Right renal cortex interstitium (tissue), 3 donors: ENCODE measurements around the gene RBP3. TPM values are rescaled to one million over a fixed set of nuclear protein-coding genes. Genes with fewer than 3 reads are reported as not detected.

Experiments used
- DNase-seq, 3 donors: peaks; one replicate each; pipeline ENCODE4 v3.0.0-alpha.2; 2013; ENCODE audit warnings: low read depth in 3 of 3, low spot score in 2 of 3
- polyA plus RNA-seq, 3 donors: library from polyadenylated mRNA; unstranded; fragments of 120-200 nt; gene quantifications; one replicate each; pipeline ENCODE4 v1.2.1, GENCODE V29; 2013; ENCODE audit not compliant: insufficient read length in 3 of 3

RBP3 gene
- polyA plus RNA-seq, 3 donors: 0.08 to 0.15 (median 0.15) TPM

DNA sequence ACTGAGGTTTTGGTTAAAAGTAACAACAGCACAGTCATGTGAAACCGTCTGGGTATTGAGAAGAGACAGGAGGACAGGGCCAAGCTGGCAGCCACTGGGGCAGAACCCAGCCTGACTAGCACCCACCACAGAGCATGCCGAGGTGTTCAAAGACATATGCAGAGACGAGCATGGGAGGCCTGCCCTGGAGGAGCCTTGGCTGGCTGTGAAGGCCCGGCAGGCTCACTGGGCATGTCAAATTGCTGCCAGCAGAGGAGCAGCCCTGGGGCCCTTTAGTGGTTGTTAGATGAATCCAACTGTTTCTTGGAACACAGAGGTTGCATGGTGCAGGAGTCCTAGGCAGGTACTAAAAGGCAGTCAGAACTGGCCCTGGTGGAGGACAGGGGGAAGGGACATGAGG lies 30.9 kb upstream of the RBP3 start:
- DNase-seq: no peak

DNA sequence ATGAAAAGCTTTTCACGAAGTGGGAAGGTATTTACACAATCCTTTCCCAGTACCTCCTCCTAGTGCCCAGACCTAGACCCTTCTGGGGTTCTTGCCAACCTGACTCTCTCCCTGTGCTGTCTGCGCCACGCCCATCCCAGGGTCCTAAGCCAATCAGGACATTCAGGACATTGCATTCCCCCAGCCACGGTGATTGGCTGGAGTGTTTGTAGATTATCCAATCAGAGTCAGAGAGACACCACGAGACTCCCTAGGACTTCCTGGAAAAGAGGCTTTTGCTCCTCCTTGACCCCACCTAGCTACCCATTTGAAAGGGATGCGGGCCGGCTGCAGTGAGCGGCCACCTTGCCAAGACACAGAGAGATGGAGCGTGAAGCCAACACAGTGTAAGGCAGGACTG lies 29.5 kb upstream of the RBP3 start:
- no peak for DNase-seq

DNA sequence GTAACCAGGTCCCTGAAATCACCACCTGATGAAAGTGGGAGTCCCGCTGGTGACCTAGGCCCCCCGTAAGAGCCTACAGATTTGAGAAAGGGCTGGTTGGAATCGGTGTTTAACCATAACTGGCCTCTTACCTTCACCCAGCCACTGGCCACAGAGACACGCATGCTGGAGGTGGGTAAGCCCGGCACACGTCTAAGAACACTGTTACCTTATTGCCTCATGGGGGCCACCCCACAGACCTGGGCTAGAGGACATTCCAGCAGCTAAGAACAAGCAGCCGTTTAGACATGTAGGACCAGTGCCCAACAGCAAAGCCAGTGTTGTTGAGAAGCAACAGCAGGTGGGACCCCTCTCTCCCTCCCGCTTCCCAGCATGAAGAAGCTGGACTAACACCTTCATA lies 28.4 kb upstream of the RBP3 start:
- DNase-seq: no peak

DNA sequence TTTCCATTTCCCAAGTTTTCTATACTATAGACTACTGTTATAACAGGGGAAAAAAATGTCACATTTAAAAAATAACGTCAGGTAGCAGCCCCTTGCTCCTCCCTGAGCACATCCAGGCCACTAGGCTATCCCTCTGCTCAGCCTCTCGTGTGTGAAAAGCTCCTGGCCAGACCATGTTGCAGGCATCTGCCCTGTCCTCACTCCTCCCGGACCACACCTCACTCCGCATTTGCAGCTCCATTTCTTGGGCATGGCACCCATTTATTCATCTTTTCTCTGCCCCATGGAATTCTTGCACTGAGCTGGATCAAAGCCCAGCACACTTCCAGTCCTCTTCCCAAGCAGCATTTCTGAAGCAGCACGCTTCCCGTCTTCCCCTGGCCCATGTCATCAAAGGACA lies 27.4 kb upstream of the RBP3 start:
- DNase-seq: no peak

DNA sequence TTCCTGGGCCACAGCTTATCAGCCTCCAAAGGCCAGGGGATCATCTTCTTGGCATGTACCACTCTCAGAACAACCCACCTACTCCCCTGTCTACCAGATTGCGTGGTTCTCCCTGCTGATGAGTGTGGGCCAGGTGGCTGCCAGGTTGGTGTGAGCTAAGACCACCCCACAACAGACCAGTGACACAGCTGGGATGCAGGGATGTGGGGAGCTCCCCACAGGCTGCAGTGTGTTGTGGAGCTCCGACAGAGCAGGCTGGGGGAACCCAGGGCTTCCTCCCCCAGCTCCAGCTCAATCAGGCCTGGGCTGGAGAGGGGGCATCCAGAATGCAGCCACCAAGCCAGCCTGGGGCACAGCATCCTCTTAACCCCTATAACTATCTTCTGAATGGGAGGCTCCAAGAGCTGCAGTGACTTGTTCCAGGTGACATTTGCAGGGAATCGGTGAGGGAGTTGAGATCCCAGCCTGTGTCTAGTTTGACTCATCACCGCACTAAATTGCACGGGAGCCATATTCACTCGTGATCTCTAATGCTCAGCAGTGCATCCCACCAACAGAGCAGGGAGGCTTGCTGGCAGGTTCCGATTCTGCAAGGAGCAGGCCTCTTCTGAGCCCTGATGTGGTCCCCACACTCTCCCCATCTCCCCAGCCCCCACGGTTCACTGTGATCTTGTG lies 26.5 kb upstream of the RBP3 start:
- no peak for DNase-seq

DNA sequence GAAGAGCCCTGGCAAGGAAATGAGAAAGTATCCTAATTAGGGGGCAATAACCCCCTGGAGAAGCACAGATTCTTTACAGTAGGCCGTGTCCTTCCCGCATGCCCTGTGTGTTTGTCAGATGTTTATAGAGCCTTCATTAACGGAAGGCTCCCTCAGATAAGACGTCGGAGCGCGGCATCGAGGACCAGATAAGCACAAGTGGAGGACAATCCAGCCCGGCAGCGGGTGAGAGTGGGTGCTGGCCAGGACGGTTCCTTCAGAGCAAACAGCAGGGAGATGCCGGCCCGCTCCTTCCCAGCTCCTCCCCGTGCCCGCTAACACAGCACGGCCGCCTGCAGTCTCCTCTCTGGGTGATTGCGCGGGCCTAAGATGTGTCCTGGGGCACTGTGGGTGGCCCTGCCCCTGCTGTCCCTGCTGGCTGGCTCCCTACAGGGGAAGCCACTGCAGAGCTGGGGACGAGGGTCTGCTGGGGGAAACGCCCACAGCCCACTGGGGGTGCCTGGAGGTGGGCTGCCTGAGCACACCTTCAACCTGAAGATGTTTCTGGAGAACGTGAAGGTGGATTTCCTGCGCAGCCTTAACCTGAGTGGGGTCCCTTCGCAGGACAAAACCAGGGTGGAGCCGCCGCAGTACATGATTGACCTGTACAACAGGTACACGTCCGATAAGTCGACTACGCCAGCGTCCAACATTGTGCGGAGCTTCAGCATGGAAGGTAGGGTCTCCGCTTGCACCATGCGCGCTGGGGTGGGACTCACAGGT lies 25.7 kb upstream of the RBP3 start, which contains the start of gene GDF2:
GDF2 (plus strand) TSS at position 155 of the 762 bp plus-strand sequence; CDS start at position 370, 215 bp downstream.
- no peak for DNase-seq

DNA sequence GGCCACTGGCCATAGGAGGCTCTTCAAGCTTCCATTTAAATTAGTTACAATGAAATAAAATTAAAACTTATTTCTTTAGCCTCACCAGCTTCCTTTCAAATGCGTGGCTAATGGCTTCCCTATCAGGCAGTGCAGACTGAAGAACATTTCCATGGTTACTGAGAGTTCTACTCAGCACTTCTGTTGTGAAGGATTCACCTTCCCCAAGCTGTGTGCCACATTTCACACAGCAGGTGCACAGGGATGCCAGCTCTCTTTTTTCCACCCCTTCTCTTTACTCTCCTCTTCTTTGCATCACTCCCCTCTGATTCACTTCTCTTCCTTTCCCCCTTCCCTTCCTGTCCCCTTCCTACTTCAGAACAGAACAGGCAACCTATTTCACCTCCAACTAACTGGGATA lies 25.1 kb upstream of the RBP3 start:
- no peak for DNase-seq

DNA sequence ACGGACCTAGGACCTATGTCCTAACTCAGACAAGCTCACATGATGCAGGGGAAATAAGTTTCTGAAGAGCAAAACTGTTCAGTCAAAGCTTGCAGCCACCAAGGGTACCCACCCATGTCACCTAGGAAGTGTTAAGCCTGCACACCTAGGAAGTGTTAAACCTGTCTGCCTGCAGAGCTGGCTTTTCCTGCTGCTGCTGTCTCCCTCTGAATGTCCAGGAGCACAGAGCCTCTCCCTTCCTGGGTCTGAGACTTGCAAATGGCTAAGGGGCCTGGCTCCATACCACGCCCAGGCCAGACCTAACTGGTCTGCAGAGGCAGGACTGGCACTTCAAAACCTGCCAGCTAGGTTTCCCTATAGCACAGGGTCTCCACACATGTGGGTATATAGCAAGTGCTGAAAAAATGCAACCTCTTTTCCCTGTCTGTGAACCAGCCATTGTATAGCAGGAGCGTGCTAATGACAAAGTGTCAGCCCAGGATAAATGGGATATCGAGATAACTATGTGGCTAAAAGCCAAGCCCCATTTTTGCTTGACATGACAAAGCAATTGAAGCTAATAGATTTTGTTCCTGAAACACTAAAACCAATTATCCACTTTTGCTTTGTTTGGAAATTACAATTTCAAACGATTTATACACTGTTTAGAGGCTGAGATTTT lies 24.4 kb upstream of the RBP3 start:
- no peak for DNase-seq

DNA sequence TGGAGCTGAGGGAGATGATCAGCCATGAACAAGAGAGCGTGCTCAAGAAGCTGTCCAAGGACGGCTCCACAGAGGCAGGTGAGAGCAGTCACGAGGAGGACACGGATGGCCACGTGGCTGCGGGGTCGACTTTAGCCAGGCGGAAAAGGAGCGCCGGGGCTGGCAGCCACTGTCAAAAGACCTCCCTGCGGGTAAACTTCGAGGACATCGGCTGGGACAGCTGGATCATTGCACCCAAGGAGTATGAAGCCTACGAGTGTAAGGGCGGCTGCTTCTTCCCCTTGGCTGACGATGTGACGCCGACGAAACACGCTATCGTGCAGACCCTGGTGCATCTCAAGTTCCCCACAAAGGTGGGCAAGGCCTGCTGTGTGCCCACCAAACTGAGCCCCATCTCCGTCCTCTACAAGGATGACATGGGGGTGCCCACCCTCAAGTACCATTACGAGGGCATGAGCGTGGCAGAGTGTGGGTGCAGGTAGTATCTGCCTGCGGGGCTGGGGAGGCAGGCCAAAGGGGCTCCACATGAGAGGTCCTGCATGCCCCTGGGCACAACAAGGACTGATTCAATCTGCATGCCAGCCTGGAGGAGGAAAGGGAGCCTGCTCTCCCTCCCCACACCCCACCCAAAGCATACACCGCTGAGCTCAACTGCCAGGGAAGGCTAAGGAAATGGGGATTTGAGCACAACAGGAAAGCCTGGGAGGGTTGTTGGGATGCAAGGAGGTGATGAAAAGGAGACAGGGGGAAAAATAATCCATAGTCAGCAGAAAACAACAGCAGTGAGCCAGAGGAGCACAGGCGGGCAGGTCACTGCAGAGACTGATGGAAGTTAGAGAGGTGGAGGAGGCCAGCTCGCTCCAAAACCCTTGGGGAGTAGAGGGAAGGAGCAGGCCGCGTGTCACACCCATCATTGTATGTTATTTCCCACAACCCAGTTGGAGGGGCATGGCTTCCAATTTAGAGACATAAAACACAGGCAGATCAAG lies 22.6 kb upstream of the RBP3 start:
- DNase-seq: no peak

DNA sequence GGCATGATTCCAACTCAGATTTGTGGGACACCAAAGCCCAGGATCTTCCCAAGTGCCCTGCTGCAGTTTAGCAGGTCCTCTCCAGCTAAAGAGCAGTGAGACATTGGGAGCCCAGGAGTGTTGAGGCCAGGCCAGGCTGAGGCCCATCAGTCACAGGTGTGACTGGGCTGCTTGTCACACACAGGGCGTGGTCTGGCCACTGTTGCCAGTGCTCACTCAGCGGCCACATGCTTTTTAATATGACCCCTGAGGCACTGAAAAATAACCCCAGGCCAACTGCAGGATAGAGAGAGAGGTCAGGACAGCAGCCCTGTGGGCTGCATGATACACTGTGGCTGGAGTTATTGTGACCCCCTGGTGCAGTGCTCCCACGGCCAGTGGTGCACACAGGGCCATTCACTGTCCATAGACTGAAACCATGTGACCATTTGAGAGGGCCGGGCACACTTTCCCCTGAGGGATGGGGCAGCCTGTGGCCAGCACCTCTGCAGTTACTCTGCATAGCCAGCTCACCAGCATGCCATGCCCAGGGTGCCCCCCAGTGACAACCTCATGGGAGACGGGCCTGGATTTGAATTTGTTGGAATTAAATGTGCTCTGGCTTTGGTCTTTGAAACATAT lies 21.7 kb upstream of the RBP3 start:
- DNase-seq: no peak

DNA sequence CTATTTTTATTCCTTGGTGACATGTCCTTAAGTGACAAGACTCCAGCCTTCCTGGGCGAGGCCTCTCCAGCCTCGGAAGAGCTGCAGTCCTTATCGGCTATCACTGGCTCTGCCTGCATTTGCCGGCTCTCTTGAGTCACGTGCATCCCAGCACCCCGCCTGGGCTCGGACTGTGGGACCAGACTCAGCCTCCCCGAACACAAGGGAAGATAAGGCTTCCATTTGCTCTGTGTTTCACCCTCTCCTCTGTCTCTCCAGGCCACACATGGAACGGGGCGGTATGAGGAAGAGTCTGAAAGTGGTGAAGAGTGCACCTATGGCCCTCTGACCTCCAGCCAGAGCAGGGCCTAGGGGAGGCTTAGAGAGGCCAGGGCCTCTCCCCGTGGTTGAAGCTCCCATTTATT lies 21.2 kb upstream of the RBP3 start:
- DNase-seq: no peak

DNA sequence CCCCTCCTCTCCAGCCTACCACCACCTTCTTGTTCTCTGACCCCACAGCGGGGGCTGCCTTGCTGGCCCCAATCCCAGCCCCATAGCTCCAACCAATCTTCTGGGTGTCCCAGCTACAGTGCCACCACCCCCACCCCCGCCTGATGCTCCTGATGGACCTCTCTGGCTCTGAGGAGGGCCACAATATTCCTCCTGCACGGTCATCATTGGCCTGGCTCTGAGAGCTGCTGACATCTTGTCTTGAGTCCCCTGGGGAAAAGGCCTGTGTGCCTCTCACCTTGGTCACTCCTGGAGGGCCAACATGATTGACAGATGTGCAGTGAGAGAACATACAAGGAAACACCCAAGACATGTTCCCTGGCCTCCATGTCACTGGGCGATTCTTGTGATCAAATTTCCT lies 18.3 kb upstream of the RBP3 start:
- DNase-seq: no peak

DNA sequence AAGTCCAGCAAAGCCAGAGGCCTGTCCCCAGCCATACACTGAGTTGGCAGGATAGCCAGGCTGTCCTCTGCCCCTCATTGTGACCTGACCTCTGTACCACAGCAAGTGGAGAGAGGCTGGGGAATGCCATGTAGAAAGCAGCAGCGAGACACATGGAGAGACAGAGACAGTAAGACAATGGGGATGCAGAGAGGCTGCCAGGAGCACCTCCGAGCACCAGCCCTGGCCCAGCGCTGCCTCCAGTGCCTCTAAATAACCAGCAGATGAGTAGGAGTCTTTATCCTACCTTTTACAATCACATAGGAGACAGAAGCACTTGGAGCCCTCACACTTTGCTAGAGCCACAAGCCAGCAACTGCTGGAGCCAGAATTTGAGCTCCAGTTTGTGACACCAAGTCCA lies 17.8 kb upstream of the RBP3 start:
- no peak for DNase-seq

DNA sequence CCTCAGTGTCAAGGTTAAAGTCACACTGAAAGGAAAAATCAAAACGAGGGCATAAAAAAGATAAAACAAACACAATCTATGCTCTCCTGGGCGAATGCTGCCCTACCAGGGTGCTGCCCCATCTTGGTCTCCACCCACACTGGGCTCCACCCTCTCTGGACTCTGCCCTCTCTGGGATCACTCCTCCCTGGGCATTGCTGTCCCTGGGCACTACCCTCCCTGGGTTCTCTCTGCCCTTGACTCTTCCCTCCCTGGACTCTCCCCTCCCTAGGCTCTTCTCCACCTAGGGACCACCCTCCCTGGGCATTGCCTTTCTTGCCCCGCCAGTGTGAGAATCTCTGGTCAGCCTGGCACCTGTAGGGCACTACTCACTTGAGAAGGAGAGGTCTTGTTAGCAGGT lies 17.4 kb upstream of the RBP3 start:
- no peak for DNase-seq

DNA sequence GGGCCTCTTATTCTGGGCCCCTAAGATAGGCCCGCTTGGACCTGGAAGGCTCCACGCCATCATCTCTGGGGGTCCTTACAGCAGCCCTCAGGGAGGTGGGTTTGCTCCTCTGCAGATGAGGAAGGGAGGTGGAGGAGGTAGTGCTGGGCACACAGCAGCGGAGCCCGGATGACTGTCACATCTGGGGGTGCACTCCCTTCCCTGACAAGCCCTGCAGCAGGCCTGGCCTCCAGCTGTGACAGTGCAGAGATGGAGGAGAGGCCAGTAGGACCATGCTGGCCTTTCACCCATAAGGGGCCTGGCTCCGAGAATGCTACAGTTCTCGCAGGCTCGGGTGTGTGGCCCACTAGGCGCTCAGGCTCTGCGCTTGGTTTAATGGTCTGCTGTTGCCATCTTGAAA lies 16.7 kb upstream of the RBP3 start:
- DNase-seq: no peak

DNA sequence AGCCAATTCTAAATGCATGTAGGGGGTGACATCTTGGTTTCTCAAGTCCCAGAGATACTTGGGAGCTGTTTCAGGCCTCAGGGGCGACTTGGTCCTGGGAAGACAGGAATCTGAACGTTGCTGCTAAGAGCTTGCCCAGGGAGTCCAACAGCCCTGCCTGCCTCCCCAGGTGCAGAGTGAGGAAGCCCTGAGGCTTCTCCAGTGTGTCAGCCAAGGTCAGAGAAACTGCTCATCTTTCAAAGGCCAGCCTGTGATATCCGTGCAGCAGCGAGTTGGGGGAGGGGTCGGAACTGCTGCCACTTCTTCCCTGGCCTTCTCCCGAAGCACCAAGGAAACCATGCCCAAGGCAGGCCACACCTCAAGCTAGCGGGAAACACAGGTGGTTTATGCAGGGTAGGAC lies 16.2 kb upstream of the RBP3 start:
- no peak for DNase-seq

DNA sequence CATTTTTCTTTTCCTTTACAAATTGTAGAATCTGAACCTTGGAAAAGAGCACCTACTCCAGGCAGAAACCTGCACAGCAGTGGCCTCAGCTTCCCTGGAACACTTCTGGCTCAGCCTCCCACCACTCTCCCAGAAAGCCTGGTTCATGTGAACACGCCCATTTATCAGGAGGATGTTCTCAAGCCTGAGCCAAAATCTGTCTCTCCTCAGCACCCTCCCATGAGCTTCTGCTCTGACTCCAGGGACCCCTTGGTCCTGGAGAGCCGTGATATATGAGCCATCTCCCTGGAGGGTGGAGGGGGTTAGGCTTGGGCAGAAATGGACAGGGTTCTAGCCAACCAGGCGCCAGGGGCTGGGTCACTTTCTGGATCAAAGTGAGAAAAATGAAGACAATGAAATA lies 15.8 kb upstream of the RBP3 start:
- DNase-seq: no peak

DNA sequence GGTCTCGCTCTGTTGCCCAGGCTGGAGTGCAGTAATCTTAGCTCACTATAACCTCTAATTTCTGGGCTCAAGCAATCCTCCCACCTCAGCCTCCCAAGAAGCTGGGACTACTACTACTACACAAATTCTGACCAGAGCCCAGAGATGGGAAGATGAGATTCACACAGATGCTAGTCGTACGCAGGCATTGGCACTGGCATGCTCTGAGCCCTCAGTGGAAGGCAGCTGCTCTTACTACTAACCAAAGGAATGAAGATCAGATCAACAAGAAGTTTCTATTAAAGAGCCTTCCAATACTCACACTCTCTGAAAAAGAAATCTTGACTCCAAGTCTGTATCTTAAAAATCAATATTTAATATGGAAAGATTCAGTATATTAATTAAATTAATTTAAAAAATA lies 15.2 kb upstream of the RBP3 start:
- no peak for DNase-seq

DNA sequence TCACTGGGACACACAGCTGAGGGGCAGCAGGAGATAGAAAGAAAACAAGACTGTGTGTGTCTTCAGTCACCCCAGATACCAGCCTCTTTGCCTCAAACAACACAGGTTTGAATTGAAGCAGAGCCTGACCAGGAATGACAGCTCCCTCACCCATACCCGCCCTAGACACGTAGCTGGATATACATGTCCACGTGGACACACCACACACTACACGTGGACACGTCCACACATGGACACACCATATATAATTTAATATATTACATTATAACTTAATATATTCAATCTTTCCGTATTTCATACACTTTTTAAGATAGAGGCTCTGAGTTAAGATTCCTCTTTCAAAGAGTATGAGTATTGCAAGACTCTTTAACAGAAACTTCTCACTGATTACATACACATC lies 14.6 kb upstream of the RBP3 start:
- DNase-seq: no peak
